ENCODE results near the gene TMEM187.

GRCh38 chrX:154010330-154011087 lies 38.0 kb downstream of the TMEM187 start:
- TF ChIP-seq NFE2L2 (IDR thresholded peaks at IDR 0.05; ENCODE audit: low read depth, low read length) = no peak
- TF ChIP-seq CTCF (conservative IDR thresholded peaks at IDR 0.05; ENCODE audit: low read depth, low read length) = no peak
- TF ChIP-seq POLR2A (IDR thresholded peaks at IDR 0.05; ENCODE audit: low read depth, low read length) = no peak
- TF ChIP-seq RFX5 (IDR thresholded peaks at IDR 0.05; ENCODE audit: low read depth, low read length) = no peak
- TF ChIP-seq CEBPB (IDR thresholded peaks at IDR 0.05; ENCODE audit: low read depth, low read length) = peak; percentile 38; the same call in 1 of the 2 replicates
- TF ChIP-seq FOS (IDR thresholded peaks at IDR 0.05; ENCODE audit: low read depth, low read length) = no peak
- no peak for TF ChIP-seq ELK1 (IDR thresholded peaks at IDR 0.05; ENCODE audit: borderline replicate concordance, low read depth, low read length)
- no peak for TF ChIP-seq SMC3 (IDR thresholded peaks at IDR 0.05; ENCODE audit: low read depth, low read length)
- no peak for TF ChIP-seq USF2 (IDR thresholded peaks at IDR 0.05; ENCODE audit: low read depth, low read length)
- no peak for TF ChIP-seq CHD1 (IDR thresholded peaks at IDR 0.05; ENCODE audit: low read depth, low read length)

Data from IMR-90 (cell line).